Upper lobe of left lung (tissue), 6 donors: ENCODE results near the gene TMPRSS6. TPM values are rescaled to one million over a fixed set of nuclear protein-coding genes. Genes with fewer than 3 reads are reported as not detected.

Source experiments
- ATAC-seq, 2 donors: fragments of 200-7000 bp; cut with Tn5 transposase; one replicate each; pipeline ENCODE4 v1.9.1; 2022; ENCODE audit warnings: mild to moderate bottlenecking in 2 of 2, moderate library complexity in 2 of 2; ENCODE audit not compliant: low FRiP score in 2 of 2
- DNase-seq, 2 donors: peaks; one replicate each; pipeline ENCODE4 v3.0.0-alpha.2; 2019 to 2020
- H3K27ac ChIP-seq, 4 donors: fragments of 200-600 bp; sonication (generic); one replicate each; pipeline ENCODE4 v1.5.1; 2016 to 2019
- H3K27me3 ChIP-seq, 4 donors: fragments of 200-600 bp; sonication (generic); one replicate each; pipeline ENCODE4 v1.5.1; 2017 to 2019
- H3K36me3 ChIP-seq, 4 donors: fragments of 200-600 bp; sonication (generic); one replicate each; pipeline ENCODE4 v1.5.1; 2016 to 2019
- H3K4me1 ChIP-seq, 4 donors: fragments of 200-600 bp; sonication (generic); one replicate each; pipeline ENCODE4 v1.5.1; 2018 to 2019
- H3K4me3 ChIP-seq, 4 donors: fragments of 200-600 bp; sonication (generic); one replicate each; pipeline ENCODE4 v1.5.1; 2017 to 2019; ENCODE audit warnings: mild to moderate bottlenecking in 2 of 4, moderate library complexity in 1 of 4
- H3K9me3 ChIP-seq, 4 donors: fragments of 200-600 bp; sonication (generic); one replicate each; pipeline ENCODE4 v1.5.1; 2018 to 2019
- CTCF ChIP-seq, 6 experiments: fragments of 450-650 bp in 4 of 6; fragments of 200-600 bp in 2 of 6; sonication (generic) in 2 of 6; IDR thresholded peaks; one replicate each; pipeline ENCODE4 v1.5.1; 2016 to 2019; ENCODE audit warnings: antibody characterized with exemption in 6 of 6
- EP300 ChIP-seq, 4 donors: sonication (generic); formaldehyde crosslinking; IDR thresholded peaks; one replicate each; pipeline ENCODE4 v1.5.1; 2017; ENCODE audit warnings: antibody characterized with exemption in 4 of 4, control low read depth in 2 of 4
- POLR2A ChIP-seq, 4 donors: fragments of 450-650 bp; IDR thresholded peaks; one replicate each; pipeline ENCODE4 v1.5.1; 2016 to 2017; ENCODE audit warnings: antibody characterized with exemption in 4 of 4, mild to moderate bottlenecking in 2 of 4
- POLR2AphosphoS5 ChIP-seq, 2 donors: sonication (generic); formaldehyde crosslinking; IDR thresholded peaks; one replicate each; pipeline ENCODE4 v1.5.1; 2017; ENCODE audit warnings: antibody characterized with exemption in 2 of 2
- WGBS, 2 donors: methylation state at CpG; one replicate each; pipeline ENCODE4 v1.1.5; 2017 to 2018; 5-methylcytosine and 5-hydroxymethylcytosine counted together
- total RNA-seq, 6 donors: library from RNA; depleted of rRNA in 4 of 6; stranded (reverse); fragments of >200 nt in 4 of 6; gene quantifications; one replicate each; pipeline versions ENCODE4 v1.1.0 to v1.2.1, GENCODE V29; 2016 to 2021
- donor health status: DM: no; HTN: no; CAD: no; lungs with moderate emphysema.
- donor health status: DM: no; HTN: yes; CAD: no; lungs with severe emphysema.

TMPRSS6 gene
- total RNA-seq, 6 donors from 2014 or later, result 0.47 to 8.2 (median 2.0) TPM

GRCh38 chr22:37088108-37088605, 21.4 kb downstream of the TMPRSS6 start:
- ATAC-seq, result no peak
- no peak overlapping the region for H3K27ac ChIP-seq
- no peak overlapping the region for H3K4me3 ChIP-seq
- TF ChIP-seq CTCF (IDR thresholded peaks at IDR 0.05) (no peak), EP300 (IDR thresholded peaks at IDR 0.05) (no peak), POLR2A (IDR thresholded peaks at IDR 0.05) (no peak), POLR2AphosphoS5 (IDR thresholded peaks at IDR 0.05) (no peak)
- peaks cover 0 to 9% (median 0%) of the 10 kb centered on the region in 4 donors for H3K4me1 ChIP-seq
- H3K27me3 ChIP-seq, result no peaks in the 10 kb centered on the region
- WGBS, 2 donors, result 33 to 52% methylated on average over 3 to 6 of the region's 6 CpGs
- no peaks in the 10 kb centered on the region for H3K36me3 ChIP-seq
- no peaks in the 10 kb centered on the region for H3K9me3 ChIP-seq
- DNase-seq, result no peak

GRCh38 chr22:37086184-37086583, 23.3 kb downstream of the TMPRSS6 start:
- no peak for TF ChIP-seq EP300 (IDR thresholded peaks at IDR 0.05)
- TF ChIP-seq CTCF (IDR thresholded peaks at IDR 0.05), result no peak
- TF ChIP-seq POLR2AphosphoS5 (IDR thresholded peaks at IDR 0.05), result no peak
- TF ChIP-seq POLR2A (IDR thresholded peaks at IDR 0.05), result no peak
- WGBS, 2 donors, result 21 to 83% methylated on average over 4 to 15 of the region's 15 CpGs
- no peaks in the 10 kb centered on the region for H3K9me3 ChIP-seq
- H3K4me1 ChIP-seq, result no peaks in the 10 kb centered on the region
- no peaks in the 10 kb centered on the region for H3K27me3 ChIP-seq
- DNase-seq, result peak in 1 of 2 donors; percentile 67
- no peak overlapping the region for H3K27ac ChIP-seq
- H3K4me3 ChIP-seq, result no peak overlapping the region
- H3K36me3 ChIP-seq, result no peaks in the 10 kb centered on the region
- ATAC-seq, result no peak

GRCh38 chr22:37084385-37084784, 25.1 kb downstream of the TMPRSS6 start:
- TF ChIP-seq POLR2AphosphoS5 (IDR thresholded peaks at IDR 0.05) (no peak), POLR2A (IDR thresholded peaks at IDR 0.05) (no peak), CTCF (IDR thresholded peaks at IDR 0.05) (no peak), EP300 (IDR thresholded peaks at IDR 0.05) (no peak)
- peaks cover 0 to 7% (median 2%) of the 10 kb centered on the region in 4 donors for H3K4me1 ChIP-seq
- H3K36me3 ChIP-seq, result no peaks in the 10 kb centered on the region
- no peak for ATAC-seq
- H3K9me3 ChIP-seq, result no peaks in the 10 kb centered on the region
- H3K27ac ChIP-seq, result no peak overlapping the region
- DNase-seq, result no peak
- 91 to 100% methylated on average over 2 to 10 of the region's 10 CpGs for WGBS, 2 donors
- no peaks in the 10 kb centered on the region for H3K27me3 ChIP-seq
- no peak overlapping the region for H3K4me3 ChIP-seq

- ATAC-seq (no peak), DNase-seq (no peak)
- H3K4me3 ChIP-seq, result no peak overlapping the region
- H3K36me3 ChIP-seq, result no peaks in the 10 kb centered on the region
- H3K27ac ChIP-seq, result no peak overlapping the region
- TF ChIP-seq CTCF (IDR thresholded peaks at IDR 0.05), result no peak
- TF ChIP-seq POLR2A (IDR thresholded peaks at IDR 0.05), result no peak
- 77 to 83% methylated on average over 6 of the region's 6 CpGs for WGBS, 2 donors
- H3K9me3 ChIP-seq, result no peaks in the 10 kb centered on the region
- H3K27me3 ChIP-seq, result no peaks in the 10 kb centered on the region
- H3K4me1 ChIP-seq, result peaks cover 0 to 12% (median 4%) of the 10 kb centered on the region in 4 donors
Observed at GRCh38 chr22:37083914-37084313, 25.6 kb downstream of the TMPRSS6 start.

- ATAC-seq (no peak), DNase-seq (no peak)
- TF ChIP-seq POLR2A (IDR thresholded peaks at IDR 0.05), result no peak
- no peak for TF ChIP-seq EP300 (IDR thresholded peaks at IDR 0.05)
- TF ChIP-seq POLR2AphosphoS5 (IDR thresholded peaks at IDR 0.05), result no peak
- TF ChIP-seq CTCF (IDR thresholded peaks at IDR 0.05), result no peak
- 80 to 95% methylated on average over 6 to 10 of the region's 10 CpGs for WGBS, 2 donors
- Histone ChIP-seq H3K4me3 (no peak overlapping the region), H3K27me3 (no peaks in the 10 kb centered on the region), H3K36me3 (no peaks in the 10 kb centered on the region), H3K9me3 (no peaks in the 10 kb centered on the region), H3K4me1 (peaks cover 0 to 16% (median 7%) of the 10 kb centered on the region in 4 donors), H3K27ac (no peak overlapping the region)
Observed at GRCh38 chr22:37082251-37082873, 27.2 kb downstream of the TMPRSS6 start.
